HG03469 (cell line): Measurements from ENCODE around the gene RP9.
"Not testable (repeated sequence)": the region's sequence is repeated elsewhere in the genome, so short reads cannot be mapped to it uniquely, and the experiment has no call there.

Source experiments
- ATAC-seq: cut with Tn5 transposase; IDR thresholded peaks from one replicate; pipeline ENCODE4 v1.9.1; 2021; ENCODE audit warnings: mild to moderate bottlenecking, moderate library complexity, moderate number of reproducible peaks; ENCODE audit not compliant: unreplicated experiment

Gene RP9

DNA sequence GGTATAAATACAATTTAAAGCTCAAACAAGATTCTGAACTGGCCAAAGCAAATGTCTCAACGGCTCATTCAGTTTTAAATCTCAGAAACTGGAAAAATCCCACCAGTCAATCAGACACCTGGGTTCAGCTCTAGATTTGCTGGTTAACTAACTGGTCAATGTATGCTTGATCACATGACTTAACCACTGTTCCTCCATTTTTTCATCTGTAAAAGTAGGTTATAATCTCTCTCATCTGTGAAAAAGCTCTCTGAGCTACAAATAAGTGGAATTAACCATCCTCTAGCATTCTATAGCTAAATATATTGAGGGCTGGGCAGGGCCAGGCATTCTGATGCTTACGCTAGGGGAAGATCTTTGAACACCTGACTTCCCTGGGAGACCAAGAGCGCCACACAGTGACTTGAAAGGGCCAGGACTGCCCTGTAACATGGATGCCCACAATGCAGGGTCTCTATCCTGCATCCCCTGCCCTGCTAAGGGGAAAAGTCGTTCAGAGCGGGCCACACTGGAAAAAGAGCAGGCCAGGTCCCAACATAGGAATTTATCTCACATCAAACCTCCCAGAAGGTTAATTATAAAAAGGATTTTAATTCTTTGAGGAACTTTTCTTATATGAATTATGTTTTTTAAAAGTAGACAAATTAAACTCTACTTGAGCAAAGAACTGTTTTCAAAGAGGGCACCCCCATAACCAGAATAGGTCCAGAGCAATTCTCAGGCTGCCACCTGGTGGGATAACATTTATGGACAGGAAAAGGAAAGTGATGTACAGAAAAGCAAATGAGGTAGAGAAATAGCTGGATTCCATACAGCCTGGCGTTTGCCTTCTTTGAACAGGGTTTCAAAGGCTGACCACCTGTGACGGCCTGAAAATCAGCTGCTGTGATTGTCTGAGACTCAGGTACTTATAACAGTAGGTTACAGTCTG lies 1.8 kb downstream of the RP9 start:
- peak; percentile 29 for ATAC-seq

DNA sequence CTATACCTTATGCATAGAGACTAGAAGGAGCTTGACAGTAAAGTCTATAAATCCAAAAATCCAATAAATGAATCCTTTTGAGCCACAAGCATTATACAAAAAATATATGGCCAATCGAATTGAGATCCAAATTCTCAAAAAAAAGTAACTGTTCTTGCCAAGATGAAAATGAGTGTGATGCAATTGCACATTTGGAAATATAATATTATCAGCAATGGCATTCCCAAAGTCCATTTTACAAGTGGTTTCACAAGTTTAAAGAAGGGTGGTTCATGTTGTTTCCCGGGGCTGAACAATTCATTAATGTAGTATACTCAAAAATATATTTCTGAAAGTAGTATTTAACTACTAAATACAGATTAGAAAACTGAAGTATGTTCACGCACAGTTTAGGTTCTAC lies 7.3 kb downstream of the RP9 start:
- ATAC-seq: no peak

DNA sequence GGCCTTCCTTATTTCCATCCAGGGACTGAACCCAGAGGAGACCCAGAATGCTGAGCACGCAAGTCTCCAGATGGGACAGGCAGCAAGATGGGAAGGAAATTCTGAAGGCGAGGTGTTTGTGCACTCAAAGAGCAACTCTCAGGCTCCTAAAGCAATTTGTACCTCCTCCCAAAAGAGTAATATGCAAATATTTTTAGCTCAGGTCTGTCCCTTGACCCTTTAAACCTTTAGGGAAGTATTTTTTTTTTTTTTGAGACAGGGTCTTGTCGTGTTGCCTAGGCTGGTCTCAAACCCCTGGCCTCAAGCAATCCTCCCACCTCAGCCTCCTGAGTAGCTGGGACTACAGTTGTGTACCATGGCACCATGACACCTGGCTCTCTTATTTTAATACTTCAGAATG lies 8.4 kb downstream of the RP9 start:
- ATAC-seq: no peak

DNA sequence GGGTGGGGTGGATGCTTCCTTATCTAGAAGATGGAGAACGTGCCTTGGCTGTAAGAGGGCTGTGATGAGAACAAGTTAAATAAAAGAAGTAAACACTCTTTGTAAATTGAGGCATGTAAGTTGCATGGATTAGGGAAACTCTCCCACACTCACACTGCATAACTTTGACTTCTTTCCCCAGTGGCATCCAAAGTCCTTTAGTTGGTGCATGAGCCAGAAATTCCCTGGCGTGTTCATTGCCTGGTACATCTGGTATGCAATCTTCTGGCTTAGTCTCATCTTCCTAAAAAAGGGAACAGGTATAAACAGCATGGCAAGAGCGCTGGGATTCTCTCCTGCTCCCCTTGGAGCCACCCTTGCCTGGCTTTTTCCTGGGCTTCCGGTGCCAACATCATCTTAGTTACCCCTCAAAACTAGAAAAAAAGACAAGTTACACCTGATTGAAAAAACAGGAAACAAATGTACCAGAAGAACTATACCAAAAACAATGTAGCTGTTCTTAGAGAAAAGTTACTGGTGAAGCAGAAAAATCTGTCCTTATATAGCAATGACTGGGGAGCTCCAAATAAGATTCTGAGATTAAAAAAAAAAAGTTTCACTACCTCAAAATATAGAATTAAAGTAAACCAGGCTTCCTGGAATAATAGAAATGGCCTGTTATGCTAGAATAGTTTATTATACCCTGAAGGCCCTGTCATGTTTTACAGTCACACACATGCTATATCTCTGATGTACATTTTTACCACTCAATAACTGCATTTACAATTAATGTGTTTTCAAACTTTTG lies 9.9 kb downstream of the RP9 start:
- ATAC-seq: no peak

DNA sequence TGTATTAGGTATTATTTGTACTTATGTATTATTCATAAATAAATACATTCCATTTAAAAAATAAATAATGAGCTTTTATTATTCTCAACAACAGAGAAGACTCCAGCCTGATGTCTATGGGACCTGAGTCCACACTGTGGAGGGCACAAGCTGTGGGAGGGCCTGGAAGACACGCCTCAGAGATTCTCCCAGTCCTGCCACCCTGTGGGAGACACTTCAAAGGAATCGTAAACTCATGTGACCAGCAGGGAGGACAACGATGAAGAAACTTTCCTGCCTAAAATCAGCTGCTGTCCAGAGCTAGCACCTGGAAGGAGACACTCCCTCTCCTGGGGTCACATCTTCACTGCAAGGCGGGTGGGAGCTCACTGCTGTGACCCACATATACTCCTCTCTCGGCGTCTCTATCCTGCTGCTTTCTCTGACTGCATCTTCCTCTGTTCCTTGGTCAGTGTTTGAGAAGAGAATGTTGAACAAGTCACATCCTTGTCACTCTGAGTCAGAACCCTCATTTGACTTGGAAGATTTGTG lies 14.4 kb downstream of the RP9 start:
- ATAC-seq: not testable (repeated sequence)

DNA sequence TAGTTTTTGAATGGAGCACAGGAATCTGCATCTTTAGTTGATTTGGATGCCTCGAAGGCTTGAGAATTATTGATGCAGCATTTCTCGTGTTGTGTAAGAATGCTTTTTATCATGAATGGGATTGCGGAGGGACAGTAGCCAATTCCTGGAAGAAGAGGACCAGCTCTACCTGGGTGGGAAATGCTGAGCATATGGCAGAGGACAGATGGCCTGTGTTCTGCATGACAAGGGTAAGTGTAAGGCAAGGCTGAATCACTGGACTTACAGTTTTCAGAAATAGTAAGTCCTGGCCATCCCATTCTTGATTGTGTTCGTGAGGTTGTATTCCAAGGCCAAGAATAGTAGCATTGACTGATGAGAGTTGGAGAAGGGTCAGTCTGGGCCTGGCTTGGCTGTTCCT lies 15.9 kb downstream of the RP9 start:
- ATAC-seq: no peak

DNA sequence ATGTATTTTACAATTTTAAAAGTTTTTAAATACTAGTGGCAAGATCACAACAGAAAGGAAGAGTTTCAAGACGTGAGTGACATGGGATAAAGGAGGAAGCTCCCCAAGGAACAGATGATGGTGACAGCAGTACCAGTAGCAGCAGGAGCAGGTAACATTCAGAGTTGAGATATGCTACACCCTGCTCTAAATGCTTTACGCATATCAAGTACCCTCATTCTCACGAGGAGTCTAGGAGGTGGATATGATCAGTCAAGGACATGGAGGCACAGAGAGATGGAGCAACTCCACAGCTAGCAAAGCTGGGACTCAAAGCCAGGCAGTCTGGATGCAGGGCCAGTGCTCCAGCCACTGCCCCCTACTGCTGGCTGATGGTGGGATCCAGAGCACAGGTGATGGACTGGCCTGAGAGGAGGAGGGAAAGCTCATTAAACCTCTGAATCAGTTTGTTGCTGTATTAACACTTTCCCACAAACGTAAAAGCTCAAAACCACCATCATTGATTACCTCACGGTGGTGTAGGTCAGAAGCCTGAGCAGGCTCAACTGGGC lies 17.5 kb downstream of the RP9 start:
- ATAC-seq: no peak

DNA sequence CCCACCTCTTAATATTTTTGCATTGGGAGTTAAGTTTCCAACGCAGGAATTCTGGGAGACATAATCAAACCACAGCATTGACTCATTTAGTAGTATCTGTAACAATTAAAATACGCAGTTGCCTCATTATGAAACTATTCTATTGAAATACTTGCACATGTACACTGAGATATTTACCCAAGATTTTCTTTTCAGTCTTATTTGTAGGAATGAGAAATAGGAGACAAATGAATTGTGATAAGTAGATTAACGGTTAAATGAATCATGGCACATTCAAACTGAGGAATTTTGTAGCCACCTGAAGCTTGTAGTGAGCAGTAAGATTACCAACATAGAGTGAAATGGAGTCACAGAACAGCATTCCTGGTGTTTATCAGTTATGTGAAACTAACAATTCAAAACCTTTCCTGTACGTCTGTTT lies 18.1 kb downstream of the RP9 start:
- ATAC-seq: no peak

DNA sequence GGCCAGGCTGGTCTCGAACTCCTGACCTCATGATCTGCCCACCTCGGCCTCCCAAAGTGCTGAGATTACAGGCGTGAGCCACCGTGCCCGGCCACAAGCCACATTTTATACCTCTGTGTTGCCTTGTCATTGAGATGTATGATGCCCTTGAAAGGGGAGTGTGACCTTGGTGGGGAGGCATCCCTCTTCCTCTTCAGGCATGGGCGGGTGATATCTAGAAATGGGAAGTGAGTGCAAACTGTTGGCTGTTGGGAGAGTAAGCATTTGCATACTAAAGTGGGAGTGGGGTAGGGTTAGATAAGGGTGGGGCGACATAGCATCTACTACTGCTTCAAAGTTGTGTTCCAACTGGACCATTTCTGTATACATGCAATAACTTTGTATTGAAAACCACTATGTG lies 20.1 kb downstream of the RP9 start:
- ATAC-seq: no peak

DNA sequence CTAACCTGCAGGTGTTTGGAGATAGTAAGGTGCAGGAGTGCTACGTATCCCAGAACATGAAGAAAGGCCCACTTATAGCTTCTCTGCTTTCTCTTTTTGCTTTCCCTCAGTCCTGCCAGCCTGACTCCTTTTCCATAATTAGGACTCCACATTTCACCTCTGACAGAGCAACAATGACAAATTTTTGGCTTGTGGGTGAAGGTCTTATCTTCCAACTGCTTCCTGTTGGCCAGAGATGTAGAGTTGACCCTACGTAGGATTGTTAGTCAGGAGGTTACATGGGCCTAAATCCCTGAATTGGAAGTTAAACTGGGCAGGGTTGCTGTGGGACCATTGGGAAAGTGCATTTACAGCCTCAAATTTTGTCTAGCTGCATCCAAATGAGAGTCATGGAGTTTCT lies 21.3 kb downstream of the RP9 start:
- ATAC-seq: no peak

DNA sequence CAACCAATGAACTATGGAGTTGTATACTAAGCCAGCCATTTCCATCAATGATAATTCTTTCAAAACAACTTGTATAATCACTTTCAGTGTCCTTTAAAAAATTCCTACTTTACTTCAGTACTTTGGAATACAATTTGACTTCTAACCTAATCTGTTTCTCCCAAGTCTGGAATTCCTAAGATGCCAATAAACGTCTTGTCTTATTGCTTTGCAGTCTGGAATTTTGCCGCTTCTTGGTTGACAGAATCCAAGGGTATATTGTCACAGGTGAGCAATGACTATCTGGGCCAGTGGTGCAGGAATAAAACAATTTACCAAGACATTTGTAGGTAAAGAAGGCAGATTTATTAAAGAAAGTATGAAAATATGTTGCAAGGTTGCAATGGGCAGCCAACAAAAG lies 21.8 kb downstream of the RP9 start:
- ATAC-seq: no peak

DNA sequence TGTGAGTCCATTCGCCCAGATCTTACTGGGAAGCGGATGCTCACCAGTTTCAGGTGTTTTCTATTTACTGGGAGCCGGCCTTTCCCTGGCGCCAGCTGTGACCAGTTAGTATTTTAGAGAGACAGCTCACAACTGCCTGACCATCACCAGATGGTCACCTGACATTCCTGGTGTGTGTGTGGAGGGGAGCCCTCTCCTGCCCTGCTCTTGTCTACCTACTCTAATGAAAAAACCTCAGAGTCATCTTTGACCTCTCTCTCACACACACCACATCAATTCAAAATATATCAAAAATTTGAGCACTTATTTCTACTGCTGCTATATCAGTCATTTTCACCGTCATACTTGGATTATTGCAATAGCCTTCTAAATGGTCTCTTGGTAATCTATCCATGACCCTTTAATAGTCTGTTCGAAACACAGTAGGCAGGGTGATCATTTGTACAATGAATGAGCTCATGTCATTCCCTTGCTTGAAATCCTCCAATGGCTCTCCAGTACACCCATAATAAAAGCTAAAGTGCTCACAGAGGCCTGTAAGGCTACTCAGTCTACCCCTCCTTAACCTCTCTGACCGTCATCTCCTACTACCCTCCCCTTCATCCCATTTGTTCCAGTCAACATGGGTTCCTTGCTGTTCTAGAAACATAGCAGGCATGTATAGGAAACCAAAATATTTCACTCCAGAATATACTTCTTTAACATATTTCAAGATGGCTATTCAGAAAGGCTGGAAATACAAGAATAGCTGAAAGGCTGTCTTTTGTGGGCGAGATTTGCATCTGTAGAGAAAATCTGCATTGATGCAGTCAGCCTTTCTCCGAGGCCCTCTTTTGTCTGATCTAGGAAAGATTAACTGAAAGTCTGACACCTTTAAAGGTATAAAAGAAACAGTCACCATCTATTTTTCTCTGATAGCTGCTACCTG lies 29.2 kb downstream of the RP9 start:
- no peak for ATAC-seq

DNA sequence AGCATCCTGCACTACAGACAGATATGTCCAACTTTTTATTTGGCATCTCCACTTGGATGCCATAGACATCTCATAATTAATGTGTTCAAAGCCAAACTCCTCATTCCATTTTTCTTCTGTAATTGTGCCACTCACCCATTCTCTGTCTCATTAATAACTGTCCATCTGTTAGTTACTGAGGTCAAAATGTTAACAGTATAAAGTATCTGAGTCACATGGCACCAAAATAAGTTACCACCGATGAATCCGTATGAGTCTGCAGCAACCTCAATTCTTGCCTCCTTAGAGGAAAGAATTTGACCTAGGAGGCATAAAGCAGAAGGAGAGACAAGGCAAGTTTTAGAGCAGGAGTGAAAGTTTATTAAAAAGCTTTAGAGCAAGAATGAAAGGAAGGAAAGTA lies 30.1 kb downstream of the RP9 start:
- no peak for ATAC-seq

DNA sequence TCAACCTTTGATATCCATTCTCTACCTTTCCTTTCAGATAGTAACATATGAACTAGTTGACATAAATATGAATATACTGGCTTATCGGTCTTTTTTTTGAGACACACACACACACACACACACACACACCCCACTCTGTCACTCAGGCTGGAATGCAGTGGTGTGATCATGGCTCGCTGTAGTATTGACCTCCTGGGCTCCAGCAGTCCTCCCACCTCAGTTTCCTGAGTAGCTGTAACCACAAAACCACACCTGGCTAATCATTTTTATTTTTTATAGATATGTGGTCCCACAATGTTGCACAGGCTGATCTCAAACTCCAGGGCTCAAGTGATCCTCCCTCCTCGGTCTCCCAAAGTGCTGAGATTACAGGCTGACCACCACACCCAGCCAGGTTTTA lies 32.5 kb downstream of the RP9 start:
- no peak for ATAC-seq

DNA sequence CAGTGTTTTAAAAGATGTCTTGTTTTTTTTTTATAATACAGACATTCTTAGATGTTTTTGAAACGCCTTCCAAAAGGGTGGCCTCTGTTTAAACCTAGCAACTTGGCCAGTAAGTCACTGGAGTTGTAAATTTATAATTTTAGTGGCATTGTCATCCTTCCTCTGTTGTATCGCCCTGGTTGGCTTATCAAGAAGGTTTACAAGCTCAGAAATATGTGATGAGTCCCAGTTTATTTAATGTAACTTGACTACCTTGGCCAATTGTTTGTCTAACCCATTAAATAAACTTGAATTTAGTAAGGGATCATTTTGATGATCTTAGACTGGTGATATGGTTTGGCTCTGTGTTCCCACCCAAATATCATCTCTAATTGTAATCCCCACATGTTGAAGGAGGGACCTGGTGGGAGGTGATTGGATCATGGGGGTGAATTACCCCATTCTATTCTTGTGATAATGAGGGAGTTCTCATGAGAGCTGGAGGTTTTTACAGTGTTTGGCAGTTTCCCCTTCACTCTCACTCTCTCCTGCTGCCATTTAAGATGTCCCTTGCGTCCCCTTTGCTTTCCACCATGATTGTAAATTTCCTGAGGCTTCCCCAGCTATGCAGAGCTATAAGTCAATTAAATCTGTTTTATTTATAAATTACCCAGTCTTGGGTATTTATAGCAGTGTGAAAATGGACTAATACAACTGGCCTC lies 33.2 kb downstream of the RP9 start:
- ATAC-seq: no peak

DNA sequence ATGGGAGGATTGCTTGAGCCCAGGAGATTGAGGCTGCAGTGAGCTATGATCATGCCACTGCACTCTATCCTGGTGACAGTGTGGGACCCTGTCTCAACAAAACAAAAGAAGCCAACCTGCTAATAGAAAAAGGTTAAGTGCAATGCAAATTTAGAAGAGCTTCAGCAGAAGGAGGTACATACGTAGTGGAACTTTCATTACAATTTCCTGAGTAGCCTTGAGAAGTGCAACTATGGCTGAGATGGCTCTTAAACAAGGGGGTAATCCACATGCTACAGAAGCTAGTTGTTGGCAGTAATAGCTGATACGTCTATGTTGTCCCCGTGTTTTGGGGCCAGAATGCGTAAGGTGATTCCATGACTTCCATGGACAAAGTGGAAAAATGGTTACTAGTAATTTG lies 36.0 kb downstream of the RP9 start:
- ATAC-seq: no peak

DNA sequence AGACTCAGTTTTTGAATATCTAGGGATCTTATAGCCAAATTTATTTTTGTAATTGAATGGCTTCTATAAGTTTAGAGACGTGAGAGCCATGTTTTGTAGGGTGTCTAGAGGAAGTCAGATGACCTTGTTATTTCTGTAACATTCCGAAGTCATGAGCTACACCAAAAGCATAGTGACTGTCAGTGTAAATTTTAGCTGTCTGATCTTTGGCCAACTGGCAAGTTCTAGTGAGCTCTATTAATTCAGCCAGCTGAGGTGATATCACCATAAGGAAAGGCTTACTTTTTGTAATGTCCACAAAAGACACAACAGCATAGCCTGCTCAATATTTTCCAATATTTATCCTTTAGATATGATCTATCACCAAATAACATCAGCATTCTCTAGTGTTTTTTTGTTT lies 36.7 kb downstream of the RP9 start:
- no peak for ATAC-seq

DNA sequence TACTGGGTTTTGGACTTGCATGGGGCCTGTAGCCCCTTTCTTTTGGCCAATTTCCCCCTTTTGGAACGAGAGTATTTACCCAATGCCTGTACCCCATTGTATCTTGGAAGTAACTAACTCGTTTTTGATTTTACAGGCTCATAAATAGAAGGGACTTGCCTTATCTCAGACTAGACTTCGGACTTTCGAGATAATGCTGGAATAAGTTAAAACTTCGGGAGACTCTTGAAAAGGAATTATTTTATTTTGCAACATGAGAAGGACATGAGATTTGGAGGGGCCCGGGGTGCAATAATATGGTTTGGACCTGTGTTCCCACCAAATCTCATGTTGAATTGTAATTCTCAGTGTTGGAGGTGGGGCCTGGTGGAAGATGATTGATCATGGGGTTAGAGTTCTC lies 38.4 kb downstream of the RP9 start:
- ATAC-seq: no peak

DNA sequence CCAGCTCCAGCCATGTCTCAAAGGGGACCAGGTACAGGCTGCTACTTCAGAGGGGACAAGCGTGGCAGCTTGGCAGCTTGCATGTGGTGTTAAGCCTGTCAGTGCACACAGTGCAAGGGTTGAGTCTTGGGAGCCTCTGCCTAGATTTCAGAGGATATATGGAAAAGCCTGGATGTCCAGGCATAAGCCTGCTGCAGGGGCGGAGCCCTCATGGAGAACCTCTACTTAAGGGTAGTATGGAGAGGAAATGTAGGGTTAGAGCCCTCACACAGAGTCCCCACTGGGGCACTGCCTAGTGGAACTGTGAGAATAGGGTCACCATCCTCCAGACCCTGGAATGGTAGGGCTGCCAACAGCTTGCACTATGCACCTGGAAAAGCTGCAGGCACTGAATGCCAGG lies 38.9 kb downstream of the RP9 start:
- ATAC-seq: no peak

DNA sequence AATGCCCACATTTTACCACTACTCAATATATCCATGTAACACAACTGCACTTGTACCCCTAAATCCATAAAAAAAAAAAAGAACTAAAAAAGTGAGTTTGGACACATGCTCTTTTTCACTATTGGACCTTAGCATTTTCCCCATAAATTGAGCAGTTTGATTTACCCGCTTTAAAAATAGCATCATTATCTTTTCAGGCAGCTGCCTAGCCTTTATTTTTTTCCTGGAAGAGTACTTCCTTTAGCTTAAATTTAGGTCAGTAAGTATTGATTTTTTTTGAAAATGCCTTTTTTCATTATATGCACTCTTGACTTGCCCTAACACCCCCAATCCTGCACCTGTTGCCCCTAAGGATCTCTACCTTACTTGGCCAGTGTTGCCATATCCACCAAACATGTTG lies 41.3 kb downstream of the RP9 start:
- ATAC-seq: no peak
